Caco-2 (cell line): ENCODE results near the gene TENM4. TPM values are rescaled to one million over a fixed set of nuclear protein-coding genes. Genes with fewer than 3 reads are reported as not detected.

Source experiments
- BruUV-seq: library from RNA; stranded (reverse); fragments of 400-500 nt; replicated peaks from 2 replicates; lab custom pipeline; 2021; lab: Mats Ljungman, UMichigan
- CTCF ChIA-PET: fragments of 300-600 bp; sonication (Branson Sonifier 250); formaldehyde crosslinking; loops from one replicate; lab custom pipeline; 2022; ENCODE audit warnings: antibody characterized with exemption; lab: Charles Lee
- POLR2A ChIA-PET: fragments of 300-600 bp; sonication (Branson Sonifier 250); formaldehyde crosslinking; loops from one replicate; lab custom pipeline; 2022; ENCODE audit warnings: antibody characterized with exemption; lab: Charles Lee
- DNase-seq, 2 experiments: peaks; one replicate each; pipeline versions ENCODE4 v3.0.0 to v3.0.0-alpha.2; 2020 to 2022
- H3K27me3 ChIP-seq: replicated peaks from 2 replicates; pipeline ENCODE4 v1.6.0; 2011; ENCODE audit warnings: low read length; ENCODE audit not compliant: control insufficient read depth, insufficient read depth
- H3K36me3 ChIP-seq: 2 replicates; pipeline ENCODE4 v1.5.1; 2011; ENCODE audit warnings: low read length; ENCODE audit not compliant: control insufficient read depth, insufficient read depth
- H3K4me1 ChIP-seq: fragments of 250-450 bp; sonication (Bioruptor Pico); 2 replicates; pipeline ENCODE4 v1.5.1; 2020; ENCODE audit warnings: mild to moderate bottlenecking
- H3K4me3 ChIP-seq: 2 replicates; pipeline ENCODE4 v1.5.1; 2011; ENCODE audit warnings: low read depth, mild to moderate bottlenecking, control low read depth, low read length
- H3K9me3 ChIP-seq: fragments of 250-450 bp; sonication (Bioruptor Pico); 2 replicates; pipeline ENCODE4 v1.5.1; 2020; ENCODE audit warnings: mild to moderate bottlenecking, moderate library complexity
- H3K27ac Mint-ChIP-seq: one replicate; pipeline ENCODE4 v1.8.0; 2022; ENCODE audit warnings: mixed read lengths; ENCODE audit not compliant: unreplicated experiment
- H3K27me3 Mint-ChIP-seq: one replicate; pipeline ENCODE4 v1.8.0; 2022; ENCODE audit warnings: mixed read lengths; ENCODE audit not compliant: insufficient read depth, unreplicated experiment
- H3K36me3 Mint-ChIP-seq: one replicate; pipeline ENCODE4 v1.8.0; 2022; ENCODE audit warnings: mild to moderate bottlenecking, mixed read lengths; ENCODE audit not compliant: insufficient read depth, unreplicated experiment
- H3K4me1 Mint-ChIP-seq: one replicate; pipeline ENCODE4 v1.8.0; 2022; ENCODE audit warnings: low read depth, mixed read lengths; ENCODE audit not compliant: unreplicated experiment
- H3K4me3 Mint-ChIP-seq: one replicate; pipeline ENCODE4 v1.8.0; 2022; ENCODE audit warnings: mild to moderate bottlenecking, moderate library complexity, mixed read lengths; ENCODE audit not compliant: unreplicated experiment
- H3K9me3 Mint-ChIP-seq: one replicate; pipeline ENCODE4 v1.8.0; 2022; ENCODE audit warnings: mixed read lengths; ENCODE audit not compliant: unreplicated experiment
- CTCF ChIP-seq, 2 experiments: fragments of 200-600 bp in 1 of 2; IDR thresholded peaks; 1 replicate in 1 of 2; 2 replicates in 1 of 2; pipeline versions ENCODE4 v1.5.1 to v1.8.0; 2011 to 2022; ENCODE audit warnings: antibody characterized with exemption in 1 of 2, control low read depth in 1 of 2, inconsistent platforms in 1 of 2, low read depth in 1 of 2, low read length in 1 of 2, mild to moderate bottlenecking in 1 of 2, moderate library complexity in 1 of 2; ENCODE audit not compliant: insufficient read depth in 1 of 2, severe bottlenecking in 1 of 2, unreplicated experiment in 1 of 2
- intact Hi-C: fragments of 100-400 bp; cut with micrococcal nuclease; formaldehyde crosslinking; loops from one replicate; pipeline ENCODE4 v1.10.0; 2022; ENCODE audit not compliant: unreplicated experiment
- total RNA-seq: library from RNA; stranded (reverse); gene quantifications from 2 replicates; pipeline ENCODE4 v1.2.3, GENCODE V29; 2022

TENM4 gene
- total RNA-seq, 1 experiment from 2014 or later: 1.1 TPM

GRCh38 chr11:78801161-78801884, 639.5 kb downstream of the TENM4 start:
- no TSS peak for BruUV-seq
- intact Hi-C loops: no loop called here
- Mint-ChIP-seq H3K4me3 (no peak overlapping the region), H3K4me1 (peaks cover 17% of the 10 kb centered on the region), H3K9me3 (no peaks in the 10 kb centered on the region), H3K36me3 (no peaks in the 10 kb centered on the region), H3K27ac (no peak overlapping the region), H3K27me3 (no peaks in the 10 kb centered on the region)
- no peaks in the 10 kb centered on the region for H3K9me3 ChIP-seq
- no peak for TF ChIP-seq CTCF (IDR thresholded peaks at IDR 0.05; ENCODE audit: insufficient read depth in 1 of 2, low read depth in 1 of 2, low read length in 1 of 2, severe bottlenecking in 1 of 2, unreplicated experiment in 1 of 2)
- CTCF ChIA-PET: interaction anchor here (1.0 to 2.4 kb wide), 2 partner anchors 156 to 160 kb away, joined by 5 to 8 read pairs; no protein-coding TSS in a partner anchor
- DNase-seq: no peak
- POLR2A ChIA-PET: no interaction called here
- no peaks in the 10 kb centered on the region for H3K36me3 ChIP-seq
- H3K27me3 ChIP-seq: no peaks in the 10 kb centered on the region; the same call in 1 of the 2 replicates
- H3K4me1 ChIP-seq: peaks cover 8% of the 10 kb centered on the region; the same call in 1 of the 2 replicates
- H3K4me3 ChIP-seq: no peak overlapping the region

DNA sequence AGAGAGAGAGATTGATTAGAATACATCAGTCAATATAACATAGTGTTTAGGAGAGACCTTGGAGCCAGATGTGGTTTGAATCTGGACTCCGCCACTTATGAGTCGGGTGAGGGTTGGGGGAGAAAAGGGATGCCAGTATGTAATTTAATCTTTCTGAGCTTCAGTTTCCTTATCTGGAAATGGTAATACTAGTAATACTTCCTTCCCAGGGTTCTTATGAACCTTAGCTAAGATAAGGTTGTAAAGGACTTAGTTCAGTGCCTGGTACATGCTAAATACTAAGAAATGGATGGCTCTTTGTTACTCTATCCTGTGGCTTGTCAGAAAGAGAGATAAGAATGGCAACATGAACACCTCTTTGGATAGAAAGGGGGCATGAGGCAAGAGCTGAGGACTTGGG, 640.1 kb downstream of the TENM4 start:
- Histone ChIP-seq H3K9me3 (no peaks in the 10 kb centered on the region), H3K27me3 (no peaks in the 10 kb centered on the region; the same call in 1 of the 2 replicates), H3K4me3 (no peak overlapping the region), H3K36me3 (no peaks in the 10 kb centered on the region), H3K4me1 (peaks cover 8% of the 10 kb centered on the region; the same call in 1 of the 2 replicates)
- H3K27ac Mint-ChIP-seq: no peak overlapping the region
- ChIA-PET POLR2A (no interaction called here), CTCF (interaction anchor here (0.5 to 2.4 kb wide), 2 partner anchors 18 to 155 kb away, joined by 3 to 8 read pairs; no protein-coding TSS in a partner anchor)
- no peak for DNase-seq
- no peaks in the 10 kb centered on the region for H3K27me3 Mint-ChIP-seq
- TF ChIP-seq CTCF (IDR thresholded peaks at IDR 0.05; ENCODE audit: insufficient read depth in 1 of 2, low read depth in 1 of 2, low read length in 1 of 2, severe bottlenecking in 1 of 2, unreplicated experiment in 1 of 2): no peak
- H3K4me1 Mint-ChIP-seq: peaks cover 17% of the 10 kb centered on the region
- no peaks in the 10 kb centered on the region for H3K36me3 Mint-ChIP-seq
- H3K9me3 Mint-ChIP-seq: no peaks in the 10 kb centered on the region
- intact Hi-C loops: no loop called here
- no peak overlapping the region for H3K4me3 Mint-ChIP-seq
- BruUV-seq: no TSS peak

- no peak overlapping the region for H3K4me3 ChIP-seq
- DNase-seq: no peak
- Mint-ChIP-seq H3K4me1 (peaks cover 17% of the 10 kb centered on the region), H3K27ac (no peak overlapping the region), H3K27me3 (no peaks in the 10 kb centered on the region), H3K36me3 (no peaks in the 10 kb centered on the region), H3K9me3 (no peaks in the 10 kb centered on the region), H3K4me3 (no peak overlapping the region)
- H3K27me3 ChIP-seq: no peaks in the 10 kb centered on the region; the same call in 1 of the 2 replicates
- peaks cover 8% of the 10 kb centered on the region; the same call in 1 of the 2 replicates for H3K4me1 ChIP-seq
- POLR2A ChIA-PET: no interaction called here
- no peaks in the 10 kb centered on the region for H3K9me3 ChIP-seq
- TF ChIP-seq CTCF (IDR thresholded peaks at IDR 0.05; ENCODE audit: insufficient read depth in 1 of 2, low read depth in 1 of 2, low read length in 1 of 2, severe bottlenecking in 1 of 2, unreplicated experiment in 1 of 2): no peak
- BruUV-seq: no TSS peak
- no peaks in the 10 kb centered on the region for H3K36me3 ChIP-seq
- CTCF ChIA-PET: interaction anchor here (0.5 to 2.4 kb wide), 3 partner anchors 17 to 154 kb away, joined by 3 to 8 read pairs (median 3); no protein-coding TSS in a partner anchor
- intact Hi-C loops: no loop called here
Measured at GRCh38 chr11:78800096-78800690, 640.6 kb downstream of the TENM4 start.
